Pulmonary artery endothelial cell (primary cell): ENCODE measurements around the gene IRAK1BP1. TPM values are rescaled to one million over a fixed set of nuclear protein-coding genes. Genes with fewer than 3 reads are reported as not detected.
A peak's percentile ranks its signal among the peaks of the same experiment; 100 is the strongest.
"Not testable (repeated sequence)": the region's sequence is repeated elsewhere in the genome, so short reads cannot be mapped to it uniquely, and the experiment has no call there.

Experiments used
- DNase-seq: peaks from one replicate; pipeline ENCODE4 v3.0.0-alpha.2; 2011; ENCODE audit warnings: low read depth, low spot score
- total RNA-seq: library from RNA; depleted of rRNA; stranded (reverse); fragments of >200 nt; gene quantifications from 2 replicates; pipeline ENCODE4 v1.2.3, GENCODE V29; 2014

The IRAK1BP1 gene
- 3.0 and 4.5 TPM in 2 replicates for total RNA-seq

GRCh38 chr6:78867370-78868040, at the start of gene IRAK1BP1:
Gene IRAK1BP1, plus strand, starts transcription at chr6:78867551. Its CDS starts 26 bp downstream, at chr6:78867577.
- peak; percentile 59 for DNase-seq

- no peak for DNase-seq
Observed at GRCh38 chr6:78824045-78824444, 43.3 kb upstream of the IRAK1BP1 start.

GRCh38 chr6:78829407-78829806, 37.9 kb upstream of the IRAK1BP1 start:
- no peak for DNase-seq

GRCh38 chr6:78830805-78831204, 36.5 kb upstream of the IRAK1BP1 start:
- no peak for DNase-seq

- DNase-seq = no peak
Observed at GRCh38 chr6:78831492-78831891, 35.9 kb upstream of the IRAK1BP1 start.

GRCh38 chr6:78832091-78832808, 35.1 kb upstream of the IRAK1BP1 start:
- DNase-seq = no peak

- no peak for DNase-seq
Observed at GRCh38 chr6:78835817-78836216, 31.5 kb upstream of the IRAK1BP1 start.

GRCh38 chr6:78836598-78836997, 30.8 kb upstream of the IRAK1BP1 start:
- no peak for DNase-seq

GRCh38 chr6:78841111-78841510, 26.2 kb upstream of the IRAK1BP1 start:
- DNase-seq = no peak

- DNase-seq = no peak
Observed at GRCh38 chr6:78842953-78843352, 24.4 kb upstream of the IRAK1BP1 start.

- no peak for DNase-seq
Observed at GRCh38 chr6:78844899-78845298, 22.5 kb upstream of the IRAK1BP1 start.

- no peak for DNase-seq
Observed at GRCh38 chr6:78845567-78845966, 21.8 kb upstream of the IRAK1BP1 start.

GRCh38 chr6:78850621-78851020, 16.7 kb upstream of the IRAK1BP1 start:
- no peak for DNase-seq

GRCh38 chr6:78851156-78851555, 16.2 kb upstream of the IRAK1BP1 start:
- DNase-seq = no peak

GRCh38 chr6:78854546-78854945, 12.8 kb upstream of the IRAK1BP1 start:
- DNase-seq = no peak

GRCh38 chr6:78858339-78858938, 8.9 kb upstream of the IRAK1BP1 start:
- not testable (repeated sequence) for DNase-seq

GRCh38 chr6:78861509-78861908, 5.8 kb upstream of the IRAK1BP1 start:
- no peak for DNase-seq

- no peak for DNase-seq
Observed at GRCh38 chr6:78863576-78863975, 3.8 kb upstream of the IRAK1BP1 start.

GRCh38 chr6:78864957-78865356, 2.4 kb upstream of the IRAK1BP1 start:
- no peak for DNase-seq

- DNase-seq = no peak
Observed at GRCh38 chr6:78867020-78867369, 356 bp upstream of the IRAK1BP1 start.

- DNase-seq = no peak
Observed at GRCh38 chr6:78868116-78868515, 765 bp downstream of the IRAK1BP1 start.

GRCh38 chr6:78875505-78875904, 8.2 kb downstream of the IRAK1BP1 start:
- DNase-seq = no peak

GRCh38 chr6:78883651-78884050, 16.3 kb downstream of the IRAK1BP1 start:
- DNase-seq = no peak
